HG03378 (cell line): ENCODE data around the gene AACS.
A peak's percentile ranks its signal among the peaks of the same experiment; 100 is the strongest.
"Not testable (repeated sequence)": the region's sequence is repeated elsewhere in the genome, so short reads cannot be mapped to it uniquely, and the experiment has no call there.

Experiments
- ATAC-seq: cut with Tn5 transposase; IDR thresholded peaks from one replicate; pipeline ENCODE4 v1.9.1; 2021; ENCODE audit warnings: mild to moderate bottlenecking, moderate library complexity; ENCODE audit not compliant: unreplicated experiment

Gene AACS

DNA sequence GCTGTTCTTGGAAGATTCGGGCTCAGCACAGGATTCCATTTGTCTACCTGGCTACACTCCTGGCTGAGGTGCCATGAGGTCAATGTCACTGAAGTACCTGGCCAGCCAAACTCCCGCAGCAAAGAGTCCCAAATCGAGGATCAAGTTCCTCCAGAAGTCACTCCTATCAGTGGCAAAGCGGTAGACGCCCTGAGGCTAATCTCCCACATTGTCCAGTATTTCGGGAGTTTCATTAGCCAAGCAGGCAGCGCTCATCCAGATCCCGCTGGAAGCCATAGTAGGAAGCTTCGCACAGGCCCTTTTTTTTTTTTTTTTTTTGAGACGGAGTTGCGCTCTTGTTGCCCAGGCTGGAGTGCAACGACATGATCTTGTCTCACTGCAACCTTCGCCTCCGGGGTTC lies 8.9 kb upstream of the AACS start:
- ATAC-seq, result no peak

DNA sequence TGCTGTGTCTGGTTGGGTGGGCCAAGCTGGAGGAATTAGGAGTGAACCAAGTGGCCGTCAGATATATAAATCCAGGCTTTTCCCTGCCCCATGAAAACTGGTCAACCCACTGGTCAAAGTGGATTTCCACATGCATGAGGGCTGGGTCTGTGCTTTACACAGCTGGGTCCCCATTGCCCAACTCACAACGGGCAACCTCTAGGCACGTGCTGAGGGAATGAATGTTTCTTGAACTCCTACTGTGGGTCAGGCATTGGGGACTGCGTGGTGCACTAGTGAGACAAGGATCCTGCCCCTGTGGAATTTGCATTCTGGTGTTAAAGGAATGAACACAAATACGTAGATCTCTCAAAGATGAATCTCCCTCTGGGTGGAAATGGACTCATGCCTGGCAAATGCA lies 7.5 kb upstream of the AACS start:
- ATAC-seq, result no peak

DNA sequence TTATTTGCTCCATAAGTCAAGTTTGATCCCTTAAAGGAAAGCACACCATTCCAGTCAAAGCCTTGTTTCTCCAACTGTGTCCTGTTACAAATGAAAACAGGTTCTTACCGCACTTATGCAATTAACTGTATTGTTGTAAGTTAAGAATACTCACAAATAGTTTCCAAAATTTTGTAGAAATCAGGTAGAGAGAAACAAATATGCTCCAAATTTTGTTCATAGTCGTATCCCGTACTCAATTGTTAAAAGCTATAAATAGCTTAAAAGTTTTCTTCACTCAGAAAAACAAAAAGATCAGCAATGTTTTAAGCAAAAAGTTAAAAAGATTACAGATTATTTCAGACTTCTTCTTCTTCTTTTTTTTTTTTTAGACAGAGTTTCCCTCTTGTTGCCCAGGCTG lies 4.0 kb upstream of the AACS start:
- no peak for ATAC-seq

DNA sequence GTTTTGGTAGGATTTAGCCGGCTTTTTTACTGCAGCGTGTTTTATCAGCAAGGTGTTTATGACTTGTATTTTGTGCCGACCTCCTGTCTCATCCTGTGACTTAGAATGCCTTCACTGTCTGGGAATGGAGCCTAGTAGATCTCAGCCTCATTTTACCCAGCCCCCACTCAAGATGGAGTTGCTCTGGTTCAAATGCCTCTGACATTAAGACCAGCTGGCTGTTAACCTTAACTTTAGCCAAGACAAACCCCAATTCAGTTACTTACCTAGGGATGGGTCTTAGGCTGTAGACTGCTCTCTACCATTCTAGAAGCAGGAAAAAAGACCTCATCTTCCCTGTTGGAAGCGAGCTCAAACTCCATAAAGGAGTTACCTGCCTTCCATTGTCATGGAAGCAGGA lies 1.7 kb upstream of the AACS start:
- ATAC-seq, result not testable (repeated sequence)

DNA sequence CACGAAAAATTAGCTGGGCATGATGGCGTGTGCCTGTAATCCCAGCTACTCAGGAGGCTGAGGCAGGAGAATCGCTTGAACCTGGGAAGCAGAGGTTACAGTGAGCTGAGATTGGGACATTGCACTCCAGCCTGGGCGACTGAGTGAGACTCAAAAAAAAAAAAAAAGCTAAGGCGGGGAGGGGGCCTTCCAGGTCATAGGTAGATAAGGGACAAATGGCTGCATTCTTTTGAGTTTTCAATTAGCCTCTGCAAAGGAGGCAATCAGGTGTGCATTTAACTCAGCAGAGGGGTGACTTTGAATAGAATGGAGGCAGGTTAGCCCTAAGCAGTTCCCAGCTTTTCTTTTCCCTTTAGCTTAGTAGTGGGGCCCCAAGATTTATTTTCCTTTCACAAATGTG lies 743 bp upstream of the AACS start:
- no peak for ATAC-seq

DNA sequence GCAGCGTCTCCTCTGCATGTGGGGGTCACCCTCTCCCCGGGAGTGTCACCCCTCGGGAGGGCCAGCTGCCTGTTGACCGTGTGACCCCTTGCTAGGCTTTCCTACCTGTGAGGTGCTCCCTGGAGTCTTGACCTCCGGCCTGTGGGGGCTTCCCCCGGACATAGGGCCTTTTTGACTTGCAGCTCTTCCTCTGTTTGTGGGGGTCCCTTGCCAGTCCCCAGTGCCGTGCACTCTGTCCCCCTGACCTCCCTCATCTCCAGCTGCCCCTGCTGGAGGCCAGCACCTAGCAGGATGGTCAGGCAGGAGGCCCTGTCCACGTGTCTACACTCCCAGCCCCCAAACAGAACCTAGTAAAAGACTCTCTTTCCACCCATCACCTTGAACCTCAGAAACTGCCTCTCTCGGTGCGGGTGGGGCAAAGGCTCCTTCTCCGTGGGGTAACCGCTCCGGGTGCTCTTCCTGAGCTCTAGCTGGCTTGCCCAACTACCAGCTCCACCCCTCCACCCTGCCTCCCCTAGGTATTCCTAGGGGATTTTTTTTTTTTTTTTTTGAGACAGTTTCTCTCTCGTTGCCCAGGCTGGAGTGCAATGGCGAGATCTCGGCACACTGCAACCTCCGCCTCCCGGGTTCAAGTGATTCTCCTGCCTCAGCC lies 810 bp downstream of the AACS start:
- ATAC-seq, result peak; percentile 27

DNA sequence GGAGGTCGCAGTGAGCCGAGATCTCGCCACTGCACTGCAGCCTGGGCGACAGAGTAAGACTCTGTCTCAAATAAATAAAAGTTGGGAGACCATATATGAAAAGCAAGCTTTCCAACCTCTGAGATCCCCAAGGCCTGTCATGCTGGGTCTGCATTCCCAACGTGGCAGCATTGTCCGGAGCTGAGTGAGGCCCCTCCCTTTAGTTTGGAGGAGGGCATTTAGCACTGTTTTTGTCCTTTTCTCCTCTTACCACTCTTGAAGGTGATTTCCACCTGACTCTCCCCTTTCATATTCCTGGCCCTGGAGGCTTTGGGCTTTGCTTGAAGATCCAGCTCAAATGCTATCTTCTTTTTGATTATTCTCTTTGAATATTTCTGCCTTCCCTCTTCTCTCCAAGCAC lies 3.2 kb downstream of the AACS start:
- ATAC-seq, result no peak

DNA sequence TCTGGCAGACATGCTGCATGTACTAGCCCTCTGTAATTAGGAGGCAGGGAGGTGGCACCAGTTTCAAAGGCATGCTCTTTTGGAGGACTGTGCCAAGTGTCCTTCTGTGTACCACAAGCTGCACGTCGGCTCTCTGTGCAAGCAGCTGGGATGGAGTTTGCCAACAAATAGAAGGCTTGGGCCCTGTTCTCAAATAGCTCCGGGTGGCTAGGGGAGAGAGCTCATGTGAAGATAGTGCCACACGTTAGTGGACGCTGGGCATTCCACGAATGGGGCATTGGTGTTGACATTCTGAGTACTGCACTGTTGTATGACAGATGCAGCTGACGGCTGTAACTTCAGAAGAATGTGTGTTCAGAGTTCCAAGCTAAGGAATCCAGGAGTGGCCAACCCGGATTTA lies 4.4 kb downstream of the AACS start:
- no peak for ATAC-seq

DNA sequence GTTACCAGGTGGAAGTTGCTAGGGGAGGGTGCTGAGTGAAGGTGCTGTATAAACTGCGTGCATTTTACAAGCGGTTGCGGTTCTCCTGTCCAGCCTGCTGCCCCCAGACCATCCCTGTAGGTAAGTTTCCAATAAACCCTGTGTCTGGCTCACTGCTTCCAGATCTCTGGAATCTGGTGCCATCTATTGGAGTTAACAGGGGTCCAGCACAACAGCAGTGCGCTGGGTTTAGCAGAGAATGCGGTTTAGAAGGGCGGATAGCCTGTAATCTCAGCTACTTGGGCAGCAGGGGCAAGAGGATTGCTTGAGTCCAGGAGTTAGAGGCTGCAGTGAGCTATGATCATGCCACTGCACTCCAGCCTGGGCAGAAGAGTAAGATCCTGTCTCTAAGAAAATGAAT lies 4.9 kb downstream of the AACS start:
- no peak for ATAC-seq

DNA sequence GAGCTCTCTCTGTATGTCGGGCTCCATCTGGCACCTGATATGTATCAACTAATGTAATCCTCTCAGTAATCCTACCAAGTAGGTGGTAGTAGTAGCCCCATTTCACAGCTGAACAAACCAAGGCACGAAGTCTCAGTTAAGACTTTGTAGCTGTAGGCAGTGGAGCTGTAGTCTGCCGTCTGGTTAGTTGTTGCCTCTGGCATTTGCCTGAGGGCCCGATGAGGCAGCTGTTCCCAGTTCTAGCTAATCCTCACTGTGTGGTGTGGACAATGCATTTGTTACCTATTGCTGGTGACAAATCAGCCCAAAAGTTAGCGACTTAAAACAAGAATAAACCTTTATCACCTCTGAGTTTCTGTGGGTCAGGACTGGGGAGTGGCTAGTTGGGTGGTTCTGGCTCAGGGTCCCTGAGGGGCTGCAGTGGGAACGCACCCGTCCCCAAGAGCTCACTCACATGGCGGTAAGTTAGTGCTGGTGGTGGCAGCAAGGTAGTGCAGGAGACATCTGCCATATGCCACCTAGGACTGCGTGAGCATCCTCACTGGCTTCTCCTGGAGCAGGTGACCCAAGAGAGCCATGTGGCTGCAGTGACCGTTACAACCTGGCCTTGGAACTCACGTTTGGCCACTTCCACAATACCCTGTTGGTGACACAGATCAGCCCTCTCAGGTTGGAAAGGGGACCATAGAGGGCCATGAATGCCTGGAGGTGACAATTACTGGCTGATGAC lies 5.6 kb downstream of the AACS start:
- ATAC-seq, result no peak

DNA sequence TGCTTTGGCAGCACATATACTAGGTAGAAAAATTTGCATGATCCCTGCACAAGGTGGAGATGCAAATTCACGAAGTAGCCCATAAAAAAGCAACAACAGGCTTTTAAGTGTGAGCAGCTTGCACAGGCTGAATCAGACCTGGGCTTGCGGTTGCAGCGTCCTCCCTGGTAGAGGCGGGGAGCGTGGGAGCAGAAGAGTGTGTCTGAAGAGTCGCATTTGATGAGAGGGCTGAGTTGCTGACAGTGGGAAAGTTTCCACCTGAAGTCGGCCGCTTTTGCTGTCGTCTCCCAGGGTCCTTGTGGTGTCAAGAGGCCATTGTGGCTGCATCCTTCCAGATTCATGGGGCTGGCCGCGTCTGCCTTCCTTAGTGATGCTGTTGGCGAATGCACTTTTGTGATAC lies 6.2 kb downstream of the AACS start:
- ATAC-seq, result no peak

DNA sequence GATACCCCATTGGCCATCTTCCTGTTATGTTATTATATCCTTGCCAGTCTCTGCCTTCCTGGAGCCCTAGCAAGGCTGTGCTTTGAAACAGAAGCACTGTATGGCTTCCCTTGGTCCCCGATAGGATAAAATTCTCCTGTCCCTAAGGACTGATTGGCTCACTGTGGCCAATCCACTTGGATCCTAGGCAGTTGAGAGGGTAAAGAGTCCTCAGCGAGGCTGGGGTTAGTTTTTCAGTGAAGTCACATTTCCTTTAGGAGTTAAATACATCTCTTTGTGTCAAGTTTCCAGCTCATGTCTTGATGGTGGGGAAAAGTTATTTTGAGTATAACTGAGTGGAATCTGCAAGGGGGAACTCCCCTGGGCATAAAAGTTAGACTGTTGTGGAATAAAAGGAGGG lies 7.3 kb downstream of the AACS start:
- no peak for ATAC-seq

DNA sequence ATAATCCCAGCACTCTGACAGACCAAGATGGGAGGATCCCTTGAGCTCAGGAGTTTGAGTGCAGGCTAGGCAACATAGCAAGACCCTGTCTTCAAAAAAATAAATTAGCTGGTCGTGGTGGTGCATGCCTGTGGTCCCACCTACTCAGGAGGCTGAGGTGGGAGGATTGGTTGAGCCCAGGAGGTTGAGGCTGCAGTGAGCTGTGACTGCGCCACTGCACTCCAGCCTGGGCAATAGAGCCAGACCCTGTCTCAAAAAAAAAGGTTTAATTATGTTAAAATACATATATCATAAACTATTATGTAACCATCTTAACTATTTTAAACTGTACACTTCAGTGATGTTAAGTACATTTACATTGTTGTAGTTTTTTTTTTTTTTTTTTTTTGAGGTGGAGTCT lies 9.1 kb downstream of the AACS start:
- ATAC-seq, result not testable (repeated sequence)

DNA sequence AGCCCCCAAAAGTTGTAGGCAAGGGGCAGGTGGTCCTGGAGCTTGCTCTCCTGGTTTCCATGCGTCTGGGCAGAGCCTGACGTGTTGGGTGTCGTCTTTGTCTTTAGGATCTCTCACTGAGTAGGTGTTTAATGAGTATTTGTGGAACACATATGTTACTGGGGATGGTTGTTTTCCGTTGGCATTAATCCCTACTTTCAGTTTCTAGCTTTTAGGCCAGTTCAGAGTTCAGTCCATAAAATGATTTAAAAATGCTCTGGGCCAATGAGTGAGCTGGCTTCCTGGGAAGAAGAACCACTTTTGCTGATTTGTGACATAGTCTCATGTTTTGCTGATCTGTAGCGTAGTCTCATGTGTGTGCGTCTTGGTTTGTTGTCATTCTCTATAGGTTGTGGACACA lies 10.9 kb downstream of the AACS start:
- ATAC-seq, result no peak

DNA sequence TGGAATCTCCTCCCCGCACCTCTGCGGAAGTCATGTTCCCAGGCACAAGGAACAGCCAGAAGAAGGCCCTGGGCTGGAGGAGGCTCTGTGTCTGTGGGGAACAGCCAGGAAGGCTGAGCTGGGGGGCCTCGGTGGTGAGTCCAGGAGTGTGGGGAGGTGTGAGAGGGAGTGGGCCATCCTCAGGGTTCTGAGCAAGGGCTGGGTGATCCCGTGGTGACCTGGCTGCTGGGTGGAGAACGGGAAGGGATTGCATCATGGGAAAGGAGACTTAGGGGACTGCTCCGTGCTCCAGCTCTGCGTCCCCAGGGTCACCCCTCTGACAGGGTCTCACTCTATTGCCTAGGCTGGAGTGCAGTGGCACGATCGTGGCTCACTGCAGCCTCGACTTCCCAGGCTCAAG lies 13.8 kb downstream of the AACS start:
- no peak for ATAC-seq

DNA sequence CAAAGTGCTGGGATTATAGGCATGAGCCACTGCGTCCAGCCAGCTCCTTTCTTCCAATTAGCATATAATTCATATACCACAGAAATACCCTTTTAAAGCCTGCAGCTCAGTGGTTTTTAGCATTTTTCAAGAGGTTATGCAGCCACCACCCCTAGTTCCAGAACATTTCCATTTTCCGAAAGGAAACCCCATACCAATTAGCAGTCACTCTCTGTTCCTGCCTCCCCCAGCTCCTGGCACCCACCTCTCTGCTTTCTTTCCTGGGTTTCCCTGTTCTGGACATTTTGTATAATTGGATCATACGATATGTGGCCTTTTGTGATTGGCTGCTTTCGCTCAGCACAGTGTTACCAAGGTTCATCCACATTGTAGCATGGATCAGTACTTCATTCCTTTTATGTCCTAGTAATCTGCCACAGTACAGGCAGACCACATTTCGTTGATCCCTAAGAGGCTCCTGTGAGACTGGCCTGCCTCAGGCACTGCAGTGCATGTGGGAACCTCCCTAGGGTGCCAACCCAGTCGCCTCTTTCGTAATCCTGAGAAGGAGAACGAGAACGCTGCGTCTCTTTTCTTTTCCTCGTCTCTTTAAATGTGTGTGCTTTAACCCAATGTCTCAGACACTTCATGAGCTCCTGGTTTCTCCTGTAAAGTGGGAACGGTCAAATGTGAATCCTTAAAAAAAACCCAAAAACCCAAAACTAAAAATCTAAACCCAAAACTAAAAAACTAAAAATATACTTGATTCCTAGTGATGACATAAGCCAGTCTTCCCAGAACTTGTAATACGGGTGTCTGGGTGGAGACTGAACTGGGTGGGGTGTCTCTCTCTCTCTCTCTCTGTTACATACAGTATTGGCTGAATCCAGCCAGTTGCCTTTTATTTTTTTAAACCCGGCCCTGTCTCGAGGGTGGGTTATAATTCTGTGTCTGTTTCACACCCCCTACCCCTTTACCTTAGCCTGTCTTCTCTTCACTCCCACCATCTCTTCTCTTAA lies 14.7 kb downstream of the AACS start:
- no peak for ATAC-seq

DNA sequence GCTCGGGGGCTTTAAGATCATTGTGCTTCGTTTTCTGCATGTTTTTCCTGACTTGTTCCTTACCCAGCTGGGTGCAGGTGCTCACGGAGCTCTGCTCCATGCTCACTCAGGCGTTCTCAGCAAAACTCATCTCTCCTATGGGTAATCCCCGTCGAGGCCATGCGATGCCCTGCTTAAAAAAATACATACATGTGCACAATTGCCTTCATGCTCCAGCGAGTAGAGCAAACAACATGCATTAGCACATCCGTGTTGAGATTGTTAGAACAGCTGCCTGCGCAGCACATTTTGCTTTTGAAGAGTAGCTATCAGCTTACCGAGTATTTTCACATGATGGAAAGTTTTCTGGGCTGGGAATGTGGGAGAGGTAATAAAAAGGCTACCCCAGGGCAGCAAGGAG lies 16.2 kb downstream of the AACS start:
- ATAC-seq, result no peak

DNA sequence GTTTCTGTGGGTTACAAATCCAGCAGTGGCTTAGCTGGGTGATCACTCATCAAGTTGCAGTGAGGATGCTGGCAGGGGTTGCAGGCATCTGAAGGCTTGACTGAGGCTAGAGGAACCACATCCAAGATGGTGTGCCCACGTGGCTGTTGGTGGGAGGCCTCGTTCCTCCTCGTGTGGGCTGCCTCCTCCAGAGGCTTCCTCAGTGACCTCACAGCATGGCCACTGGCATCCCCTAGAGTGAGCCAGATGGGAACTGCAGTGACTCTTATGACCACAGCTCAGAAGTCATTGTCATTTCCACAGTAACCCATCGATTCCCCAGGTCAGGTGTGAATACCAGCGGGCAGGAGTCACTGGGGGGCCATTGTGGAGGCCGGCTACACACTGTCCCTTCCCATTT lies 17.8 kb downstream of the AACS start:
- ATAC-seq, result no peak

DNA sequence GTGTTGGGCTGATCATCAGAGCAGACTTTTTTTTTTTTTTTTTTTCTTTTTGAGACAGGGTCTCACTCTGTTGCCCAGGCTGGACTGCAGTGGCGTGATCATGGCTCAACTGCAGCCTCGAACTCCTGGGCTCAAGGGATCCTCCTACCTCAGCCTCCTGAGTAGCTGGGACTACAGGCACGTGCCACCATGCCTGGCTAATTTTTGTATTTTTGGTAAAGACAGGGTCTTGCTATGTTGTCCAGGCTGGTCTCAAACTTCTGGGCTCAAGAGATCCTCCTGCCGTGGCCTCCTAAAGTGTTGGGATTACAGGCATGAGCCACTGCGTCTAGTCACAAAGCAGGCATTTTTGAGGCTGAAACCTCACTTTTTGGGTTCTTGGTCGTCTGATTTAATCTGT lies 23.0 kb downstream of the AACS start:
- ATAC-seq, result not testable (repeated sequence)

DNA sequence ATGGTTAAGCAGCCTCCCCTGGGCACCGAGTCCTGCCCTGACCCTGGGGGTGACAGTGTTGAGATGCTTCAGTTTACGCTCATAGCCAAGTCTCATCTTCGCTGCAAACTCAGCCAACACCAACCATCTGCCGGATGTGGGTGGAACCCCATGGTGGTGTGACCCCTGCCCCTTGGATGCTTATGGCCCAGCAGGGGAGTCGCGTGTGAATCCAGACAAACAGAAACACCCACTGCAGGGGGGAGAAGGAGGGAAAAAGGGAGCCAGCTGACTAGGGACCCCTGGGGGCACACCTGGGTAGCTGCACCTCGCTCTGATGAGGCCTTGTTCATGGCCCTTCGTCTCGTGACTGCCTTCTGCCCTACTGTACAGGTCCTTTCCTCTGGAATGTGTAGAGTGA lies 23.8 kb downstream of the AACS start:
- ATAC-seq, result no peak

DNA sequence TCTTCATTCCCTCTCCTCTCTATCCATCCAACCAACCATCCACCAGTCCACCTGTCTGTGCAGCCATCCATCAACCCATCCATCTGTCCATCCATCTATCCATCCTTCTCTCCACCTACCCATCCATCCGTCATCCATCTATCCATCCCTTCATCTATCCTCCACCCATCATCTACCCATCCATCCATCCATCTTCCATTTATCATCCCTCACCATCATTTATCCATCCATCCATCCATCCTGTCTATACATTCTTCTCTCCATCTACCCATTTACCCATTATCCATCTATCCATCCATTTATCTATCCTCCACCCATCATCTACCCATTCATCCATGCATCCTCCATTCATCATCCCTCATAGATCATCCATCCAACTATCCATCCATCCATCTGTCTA lies 24.4 kb downstream of the AACS start:
- ATAC-seq, result no peak

DNA sequence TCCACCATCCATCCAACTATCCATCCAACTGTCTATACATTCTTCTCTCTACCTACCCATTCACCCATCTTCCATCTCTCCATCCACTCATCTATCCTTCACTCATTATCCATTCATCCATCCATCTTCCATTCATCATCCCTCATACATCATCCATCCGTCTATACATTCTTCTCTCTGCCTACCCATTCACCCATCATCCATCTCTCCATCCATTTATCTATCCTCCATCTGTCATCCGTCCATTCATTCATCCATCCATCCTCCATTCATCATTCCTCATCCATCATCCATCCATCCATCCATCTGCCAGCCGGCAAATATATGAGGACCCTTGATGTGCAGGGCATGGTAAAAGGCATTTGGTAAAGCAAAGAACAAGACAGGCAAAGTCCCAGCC lies 25.2 kb downstream of the AACS start:
- ATAC-seq, result no peak
